ENCODE results near the gene TBC1D2.

Gene TBC1D2

GRCh38 chr9:98229620-98230019 is 25.8 kb downstream of the TBC1D2 start:
- no peak for TF ChIP-seq EZH2phosphoT487 (conservative IDR thresholded peaks at IDR 0.05; ENCODE audit: low read length)
- no peak for TF ChIP-seq CTCF (IDR thresholded peaks at IDR 0.05; ENCODE audit: insufficient read depth, low read length, poor library complexity, severe bottlenecking)
- Histone ChIP-seq H3K9me3 (ENCODE audit: insufficient read depth, low read length) (no peaks in the 10 kb centered on the region), H3K79me2 (ENCODE audit: insufficient read depth, low read length) (no peaks in the 10 kb centered on the region), H3K27ac (ENCODE audit: low read depth, low read length) (no peak overlapping the region), H3K36me3 (ENCODE audit: low read length) (no peaks in the 10 kb centered on the region), H3K4me2 (ENCODE audit: low read depth, low read length, poor library complexity, severe bottlenecking) (no peak overlapping the region), H3F3A (ENCODE audit: insufficient read depth) (no peaks in the 10 kb centered on the region), H2AFZ (ENCODE audit: low read depth, low read length, severe bottlenecking) (no peak overlapping the region), H4K20me1 (ENCODE audit: low read depth, low read length) (no peaks in the 10 kb centered on the region), H3K9me2 (replicated peaks; ENCODE audit: insufficient read depth, low read length) (no peaks in the 10 kb centered on the region), H3K27me3 (ENCODE audit: low read length) (no peaks in the 10 kb centered on the region), H3K9ac (ENCODE audit: low read length) (no peak overlapping the region), H3K4me3 (ENCODE audit: insufficient read depth, low read length, poor library complexity, severe bottlenecking) (no peak overlapping the region)

GRCh38 chr9:98229090-98229395 is 26.4 kb downstream of the TBC1D2 start:
- Histone ChIP-seq H3K79me2 (ENCODE audit: insufficient read depth, low read length) (no peaks in the 10 kb centered on the region), H3K4me3 (ENCODE audit: insufficient read depth, low read length, poor library complexity, severe bottlenecking) (no peak overlapping the region), H3K27me3 (ENCODE audit: low read length) (no peaks in the 10 kb centered on the region), H3K27ac (ENCODE audit: low read depth, low read length) (no peak overlapping the region), H3K36me3 (ENCODE audit: low read length) (no peaks in the 10 kb centered on the region), H4K20me1 (ENCODE audit: low read depth, low read length) (no peaks in the 10 kb centered on the region), H3K9me3 (ENCODE audit: insufficient read depth, low read length) (no peaks in the 10 kb centered on the region), H3F3A (ENCODE audit: insufficient read depth) (no peaks in the 10 kb centered on the region), H3K9ac (ENCODE audit: low read length) (no peak overlapping the region), H3K9me2 (replicated peaks; ENCODE audit: insufficient read depth, low read length) (no peaks in the 10 kb centered on the region), H3K4me2 (ENCODE audit: low read depth, low read length, poor library complexity, severe bottlenecking) (no peak overlapping the region), H2AFZ (ENCODE audit: low read depth, low read length, severe bottlenecking) (no peak overlapping the region)
- TF ChIP-seq EZH2phosphoT487 (conservative IDR thresholded peaks at IDR 0.05; ENCODE audit: low read length) (no peak), CTCF (IDR thresholded peaks at IDR 0.05; ENCODE audit: insufficient read depth, low read length, poor library complexity, severe bottlenecking) (no peak)

GRCh38 chr9:98228392-98229089 is 26.9 kb downstream of the TBC1D2 start:
- Histone ChIP-seq H3K4me2 (ENCODE audit: low read depth, low read length, poor library complexity, severe bottlenecking) (no peak overlapping the region), H3K9ac (ENCODE audit: low read length) (no peak overlapping the region), H4K20me1 (ENCODE audit: low read depth, low read length) (no peaks in the 10 kb centered on the region), H3K36me3 (ENCODE audit: low read length) (no peaks in the 10 kb centered on the region), H3K27me3 (ENCODE audit: low read length) (no peaks in the 10 kb centered on the region), H3K27ac (ENCODE audit: low read depth, low read length) (no peak overlapping the region), H3K79me2 (ENCODE audit: insufficient read depth, low read length) (no peaks in the 10 kb centered on the region), H3K9me2 (replicated peaks; ENCODE audit: insufficient read depth, low read length) (no peaks in the 10 kb centered on the region), H2AFZ (ENCODE audit: low read depth, low read length, severe bottlenecking) (no peak overlapping the region), H3K4me3 (ENCODE audit: insufficient read depth, low read length, poor library complexity, severe bottlenecking) (no peak overlapping the region), H3F3A (ENCODE audit: insufficient read depth) (no peaks in the 10 kb centered on the region), H3K9me3 (ENCODE audit: insufficient read depth, low read length) (no peaks in the 10 kb centered on the region)
- TF ChIP-seq EZH2phosphoT487 (conservative IDR thresholded peaks at IDR 0.05; ENCODE audit: low read length) (no peak), CTCF (IDR thresholded peaks at IDR 0.05; ENCODE audit: insufficient read depth, low read length, poor library complexity, severe bottlenecking) (no peak)

Data from SU-DHL-6 (cell line).